NT2/D1 (cell line): ENCODE results near the gene MRC2.
"Not testable (repeated sequence)": the region's sequence is repeated elsewhere in the genome, so short reads cannot be mapped to it uniquely, and the experiment has no call there.

ENCODE experiments used
- SUZ12 ChIP-seq: IDR thresholded peaks from 2 replicates; pipeline ENCODE4 v1.6.1; 2011; ENCODE audit not compliant: insufficient read length, insufficient read depth; ENCODE audit errors: extremely low read depth
- ZNF274 ChIP-seq: IDR thresholded peaks from 2 replicates; pipeline ENCODE4 v1.6.1; 2011; ENCODE audit warnings: mild to moderate bottlenecking, low read depth, low read length

- not testable (repeated sequence) for TF ChIP-seq ZNF274, SUZ12
Measured at GRCh38 chr17:62603783-62604182, 23.7 kb upstream of the MRC2 start.
